ENCODE results near the gene SRM.

DNA sequence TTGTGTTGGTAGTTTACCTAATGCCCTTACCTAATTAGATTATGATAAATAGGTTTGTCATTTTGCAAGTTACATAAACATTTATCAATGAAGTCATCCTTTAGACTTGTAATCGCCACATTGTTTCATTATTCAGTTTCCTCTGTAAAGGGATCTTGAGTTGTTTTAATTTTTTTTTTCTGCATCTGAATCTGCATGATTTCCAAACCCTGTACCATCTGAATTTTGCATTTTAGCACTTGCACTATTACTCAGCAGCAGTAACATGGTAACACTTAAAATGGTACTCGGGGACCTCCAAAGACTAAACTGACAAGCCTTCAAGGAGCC is 35.0 kb downstream of the SRM start:
- TF ChIP-seq, protein P1, sequence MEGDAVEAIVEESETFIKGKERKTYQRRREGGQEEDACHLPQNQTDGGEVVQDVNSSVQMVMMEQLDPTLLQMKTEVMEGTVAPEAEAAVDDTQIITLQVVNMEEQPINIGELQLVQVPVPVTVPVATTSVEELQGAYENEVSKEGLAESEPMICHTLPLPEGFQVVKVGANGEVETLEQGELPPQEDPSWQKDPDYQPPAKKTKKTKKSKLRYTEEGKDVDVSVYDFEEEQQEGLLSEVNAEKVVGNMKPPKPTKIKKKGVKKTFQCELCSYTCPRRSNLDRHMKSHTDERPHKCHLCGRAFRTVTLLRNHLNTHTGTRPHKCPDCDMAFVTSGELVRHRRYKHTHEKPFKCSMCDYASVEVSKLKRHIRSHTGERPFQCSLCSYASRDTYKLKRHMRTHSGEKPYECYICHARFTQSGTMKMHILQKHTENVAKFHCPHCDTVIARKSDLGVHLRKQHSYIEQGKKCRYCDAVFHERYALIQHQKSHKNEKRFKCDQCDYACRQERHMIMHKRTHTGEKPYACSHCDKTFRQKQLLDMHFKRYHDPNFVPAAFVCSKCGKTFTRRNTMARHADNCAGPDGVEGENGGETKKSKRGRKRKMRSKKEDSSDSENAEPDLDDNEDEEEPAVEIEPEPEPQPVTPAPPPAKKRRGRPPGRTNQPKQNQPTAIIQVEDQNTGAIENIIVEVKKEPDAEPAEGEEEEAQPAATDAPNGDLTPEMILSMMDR (IDR thresholded peaks at IDR 0.05; ENCODE audit: poor library complexity, severe bottlenecking): no peak
- TF ChIP-seq EZH2 (IDR thresholded peaks at IDR 0.05; ENCODE audit: borderline replicate concordance, insufficient read depth, low read length, poor library complexity, severe bottlenecking) (no peak), TAF1 (IDR thresholded peaks at IDR 0.05; ENCODE audit: low read depth) (no peak), MXI1 (conservative IDR thresholded peaks at IDR 0.05; ENCODE audit: poor library complexity, severe bottlenecking) (no peak), RAD21 (conservative IDR thresholded peaks at IDR 0.05) (no peak), POLR2AphosphoS5 (IDR thresholded peaks at IDR 0.05) (no peak), EP300 (conservative IDR thresholded peaks at IDR 0.05; ENCODE audit: poor library complexity, severe bottlenecking) (no peak), SMC3 (conservative IDR thresholded peaks at IDR 0.05; ENCODE audit: poor library complexity) (no peak)
- TF ChIP-seq, protein P2, sequence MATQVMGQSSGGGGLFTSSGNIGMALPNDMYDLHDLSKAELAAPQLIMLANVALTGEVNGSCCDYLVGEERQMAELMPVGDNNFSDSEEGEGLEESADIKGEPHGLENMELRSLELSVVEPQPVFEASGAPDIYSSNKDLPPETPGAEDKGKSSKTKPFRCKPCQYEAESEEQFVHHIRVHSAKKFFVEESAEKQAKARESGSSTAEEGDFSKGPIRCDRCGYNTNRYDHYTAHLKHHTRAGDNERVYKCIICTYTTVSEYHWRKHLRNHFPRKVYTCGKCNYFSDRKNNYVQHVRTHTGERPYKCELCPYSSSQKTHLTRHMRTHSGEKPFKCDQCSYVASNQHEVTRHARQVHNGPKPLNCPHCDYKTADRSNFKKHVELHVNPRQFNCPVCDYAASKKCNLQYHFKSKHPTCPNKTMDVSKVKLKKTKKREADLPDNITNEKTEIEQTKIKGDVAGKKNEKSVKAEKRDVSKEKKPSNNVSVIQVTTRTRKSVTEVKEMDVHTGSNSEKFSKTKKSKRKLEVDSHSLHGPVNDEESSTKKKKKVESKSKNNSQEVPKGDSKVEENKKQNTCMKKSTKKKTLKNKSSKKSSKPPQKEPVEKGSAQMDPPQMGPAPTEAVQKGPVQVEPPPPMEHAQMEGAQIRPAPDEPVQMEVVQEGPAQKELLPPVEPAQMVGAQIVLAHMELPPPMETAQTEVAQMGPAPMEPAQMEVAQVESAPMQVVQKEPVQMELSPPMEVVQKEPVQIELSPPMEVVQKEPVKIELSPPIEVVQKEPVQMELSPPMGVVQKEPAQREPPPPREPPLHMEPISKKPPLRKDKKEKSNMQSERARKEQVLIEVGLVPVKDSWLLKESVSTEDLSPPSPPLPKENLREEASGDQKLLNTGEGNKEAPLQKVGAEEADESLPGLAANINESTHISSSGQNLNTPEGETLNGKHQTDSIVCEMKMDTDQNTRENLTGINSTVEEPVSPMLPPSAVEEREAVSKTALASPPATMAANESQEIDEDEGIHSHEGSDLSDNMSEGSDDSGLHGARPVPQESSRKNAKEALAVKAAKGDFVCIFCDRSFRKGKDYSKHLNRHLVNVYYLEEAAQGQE (IDR thresholded peaks at IDR 0.05; ENCODE audit: borderline replicate concordance): no peak

All from neural cell (in vitro differentiated cells).